GM21737 (cell line): ENCODE data around the gene KIAA0232.
A peak's percentile ranks its signal among the peaks of the same experiment; 100 is the strongest.

ENCODE experiments used
- ATAC-seq: cut with Tn5 transposase; IDR thresholded peaks from one replicate; pipeline ENCODE4 v1.9.1; 2021; ENCODE audit warnings: mild to moderate bottlenecking, moderate library complexity; ENCODE audit not compliant: unreplicated experiment

KIAA0232 gene

DNA sequence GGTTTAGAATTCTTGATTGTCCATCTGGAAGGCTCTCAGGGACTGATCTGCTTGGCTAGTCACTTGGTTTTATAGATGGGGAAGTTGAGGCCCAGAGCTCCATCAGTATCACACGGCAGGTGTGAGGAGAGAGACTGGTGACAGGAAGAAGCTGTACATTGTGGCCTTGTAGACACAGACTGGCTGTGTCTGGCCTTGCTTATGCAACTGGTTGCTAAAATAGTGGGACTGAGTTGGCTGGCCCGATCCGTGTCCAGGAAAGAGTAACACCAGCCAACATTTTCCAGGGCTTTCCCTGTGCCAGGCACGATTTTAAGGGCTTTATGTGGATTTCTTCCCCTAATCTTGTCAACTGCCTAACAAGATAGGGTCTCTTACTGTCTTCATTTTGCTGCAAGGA is 129.9 kb downstream of the KIAA0232 start:
- ATAC-seq: no peak

DNA sequence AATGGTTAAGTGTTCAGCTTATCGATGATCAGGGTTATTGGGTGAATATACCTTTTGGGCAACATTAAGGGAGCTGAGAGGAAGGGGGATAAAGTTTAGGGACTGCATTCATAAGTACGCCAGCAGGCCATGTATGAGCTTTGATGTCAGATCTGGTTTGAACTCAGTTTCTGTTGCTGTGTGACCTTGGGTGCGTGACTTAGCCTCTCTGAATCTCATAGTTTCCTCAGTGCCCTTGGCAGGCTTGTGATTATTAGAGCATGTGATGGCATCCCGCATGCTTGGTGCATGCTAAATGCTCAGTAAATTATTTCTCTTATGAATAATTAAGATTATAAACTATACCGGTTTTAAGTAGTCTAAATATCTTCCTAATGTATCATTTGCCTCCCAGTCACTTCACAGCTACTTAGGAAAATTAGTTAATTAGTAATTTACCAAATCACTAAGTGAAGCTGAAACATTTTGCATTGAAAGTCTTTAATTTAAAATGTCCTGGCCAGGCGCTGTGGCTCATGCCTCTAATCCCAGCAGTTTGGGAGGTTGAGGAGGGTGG is 130.9 kb downstream of the KIAA0232 start:
- no peak for ATAC-seq

- no peak for ATAC-seq
These were observed 131.9 kb downstream of the KIAA0232 start for GRCh38 chr4:6914448-6914847.

- no peak for ATAC-seq
These were observed 132.8 kb downstream of the KIAA0232 start for GRCh38 chr4:6915041-6916005.

DNA sequence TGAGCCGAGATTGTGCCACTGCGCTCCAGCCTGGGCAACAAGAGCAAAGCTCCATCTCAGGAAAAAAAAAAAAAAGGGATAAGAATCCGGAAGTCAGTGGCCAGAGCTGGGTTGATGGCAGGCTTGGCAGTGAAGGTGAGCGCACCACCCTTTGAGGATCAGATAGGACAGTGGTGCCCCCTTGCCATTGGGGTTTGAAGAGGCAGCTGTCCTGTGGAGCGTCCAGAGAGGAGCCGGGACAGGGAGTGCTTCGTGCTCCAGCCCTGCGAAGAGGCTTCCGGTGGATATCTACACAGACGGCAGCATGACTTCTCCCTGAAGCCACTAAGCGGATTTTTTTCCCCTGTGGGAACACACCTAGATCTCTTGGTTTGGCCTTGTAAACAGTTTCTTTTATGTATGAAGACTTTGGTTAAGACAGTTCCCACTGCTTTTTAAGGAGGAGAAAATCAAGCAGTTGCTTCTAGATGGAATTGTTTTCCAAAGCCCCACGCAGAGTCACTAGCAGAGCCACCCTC is 133.6 kb downstream of the KIAA0232 start:
- no peak for ATAC-seq

- ATAC-seq: no peak
These were observed 134.3 kb downstream of the KIAA0232 start for GRCh38 chr4:6916587-6917460.

- ATAC-seq: peak; percentile 83
These were observed 135.1 kb downstream of the KIAA0232 start for GRCh38 chr4:6917461-6918271.

DNA sequence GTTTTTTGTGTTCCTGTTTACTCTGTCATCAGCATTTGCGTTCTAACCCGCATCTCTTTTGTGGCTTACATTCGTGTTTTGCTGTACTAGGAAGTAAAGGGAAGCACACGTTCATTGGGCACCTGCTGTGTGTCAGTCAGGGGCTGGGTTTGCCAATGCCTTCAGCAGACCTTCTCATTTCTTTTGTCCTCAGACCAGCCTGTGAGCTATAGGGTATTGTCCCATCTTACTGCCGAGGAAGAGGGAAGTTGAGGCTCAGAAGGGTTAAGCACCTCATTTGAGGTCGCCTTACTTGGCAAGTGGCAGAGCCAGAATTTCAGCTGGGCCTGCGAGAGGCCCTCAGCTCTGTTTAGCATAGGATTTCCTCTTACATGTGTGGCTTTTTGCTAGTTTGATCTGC is 135.8 kb downstream of the KIAA0232 start:
- no peak for ATAC-seq

- ATAC-seq: no peak
These were observed 137.6 kb downstream of the KIAA0232 start for GRCh38 chr4:6920171-6920570.

GRCh38 chr4:6923507-6923906 is 141.0 kb downstream of the KIAA0232 start:
- no peak for ATAC-seq

GRCh38 chr4:6924361-6924779 is 141.8 kb downstream of the KIAA0232 start:
- ATAC-seq: no peak

GRCh38 chr4:6925357-6925836 is 142.9 kb downstream of the KIAA0232 start:
- no peak for ATAC-seq

DNA sequence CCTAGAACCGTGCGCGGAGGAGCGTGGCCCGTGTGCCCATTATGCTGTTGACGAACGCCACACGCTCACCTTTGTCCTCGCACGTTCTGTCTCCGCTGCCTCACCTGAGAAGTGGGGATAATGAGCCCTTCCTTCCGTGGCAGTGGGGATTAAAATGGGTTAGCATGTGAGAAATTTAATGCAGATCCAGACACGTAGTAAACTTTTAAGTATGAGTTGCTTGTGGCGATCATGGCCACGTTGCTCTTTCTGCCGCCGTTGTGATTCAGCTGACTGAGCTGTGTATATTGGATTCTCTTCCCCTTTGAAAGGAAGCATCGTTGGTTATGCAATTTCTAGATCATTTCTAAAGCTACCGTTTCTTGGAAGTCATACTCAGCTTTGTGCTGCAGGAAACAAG is 143.6 kb downstream of the KIAA0232 start:
- ATAC-seq: no peak

DNA sequence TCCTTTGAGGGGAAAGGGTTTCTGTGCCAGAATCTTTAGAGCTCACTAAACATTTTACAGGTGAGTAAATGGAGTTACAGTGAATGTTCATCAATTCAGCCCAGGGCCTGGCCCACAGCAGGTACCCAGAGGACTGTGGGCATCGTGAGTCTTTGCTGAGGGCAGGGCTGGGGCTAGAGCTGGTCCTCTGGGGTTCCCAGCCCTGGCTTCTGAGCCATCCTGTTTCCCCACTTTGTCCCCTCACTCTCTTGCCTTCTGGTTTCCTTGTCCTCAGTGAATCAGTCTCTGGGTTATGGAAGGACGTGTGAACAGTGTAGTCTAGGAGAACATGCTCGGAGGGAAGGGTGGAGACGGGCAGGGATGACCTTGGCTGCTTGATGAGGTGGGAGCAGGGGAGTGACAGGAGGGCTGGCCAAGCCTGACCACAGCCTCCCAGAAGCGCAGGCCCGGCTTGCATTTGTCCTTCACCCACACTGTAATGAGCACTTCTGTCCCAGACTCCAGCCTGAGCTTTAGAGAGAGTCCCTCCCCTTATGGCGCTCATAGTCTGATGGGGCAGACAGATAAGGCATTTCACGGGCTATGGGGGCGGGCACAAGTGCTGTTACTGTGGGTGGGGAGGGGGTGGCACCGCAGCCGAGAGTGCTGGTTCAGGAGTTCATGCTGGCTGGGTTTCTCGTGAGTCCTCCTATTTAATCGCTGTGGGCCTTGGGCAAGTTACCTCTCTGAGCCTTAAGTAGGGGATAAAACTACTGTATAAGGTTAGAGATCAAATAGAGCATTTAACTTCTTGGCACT is 144.4 kb downstream of the KIAA0232 start:
- ATAC-seq: no peak

GRCh38 chr4:6928081-6928480 is 145.6 kb downstream of the KIAA0232 start:
- no peak for ATAC-seq

GRCh38 chr4:6929339-6929811 is 146.8 kb downstream of the KIAA0232 start:
- no peak for ATAC-seq

GRCh38 chr4:6929812-6930464 is 147.4 kb downstream of the KIAA0232 start:
- ATAC-seq: no peak

GRCh38 chr4:6932475-6932874 is 149.9 kb downstream of the KIAA0232 start:
- ATAC-seq: no peak

- no peak for ATAC-seq
These were observed 150.4 kb downstream of the KIAA0232 start for GRCh38 chr4:6932918-6933317.
